Keratinocyte (primary cell): Measurements from ENCODE around the gene FPR1. TPM values are rescaled to one million over a fixed set of nuclear protein-coding genes. Genes with fewer than 3 reads are reported as not detected.

ENCODE experiments used
- DNase-seq: peaks from one replicate; pipeline ENCODE4 v3.0.0-alpha.2; 2011; ENCODE audit warnings: low read depth, missing footprints, low spot score
- FAIRE-seq: peaks from 2 replicates; lab custom pipeline; 2011; peaks lifted over from hg19 to GRCh38; lab: Jason Lieb, UNC
- H2AFZ ChIP-seq: 2 replicates; pipeline ENCODE4 v1.6.0; 2012; ENCODE audit warnings: low read length, control low read depth, inconsistent platforms; ENCODE audit not compliant: control insufficient read depth
- H3K27ac ChIP-seq: 2 replicates; pipeline ENCODE4 v1.5.1; 2011; ENCODE audit warnings: low read length; ENCODE audit not compliant: control insufficient read depth, insufficient read depth
- H3K27me3 ChIP-seq: 3 replicates; pipeline ENCODE4 v1.6.0; 2011; ENCODE audit warnings: low read length; ENCODE audit not compliant: control insufficient read depth, insufficient read depth; ENCODE audit errors: extremely low read depth
- H3K36me3 ChIP-seq, 2 experiments: 2 replicates in 1 of 2; 3 replicates in 1 of 2; pipeline ENCODE4 v1.5.1; 2011; ENCODE audit warnings: low read length in 2 of 2, mild to moderate bottlenecking in 1 of 2; ENCODE audit not compliant: control insufficient read depth in 2 of 2, insufficient read depth in 2 of 2; ENCODE audit errors: extremely low read depth in 1 of 2
- H3K4me1 ChIP-seq: 3 replicates; pipeline ENCODE4 v1.5.1; 2011; ENCODE audit warnings: low read length; ENCODE audit not compliant: control insufficient read depth, insufficient read depth; ENCODE audit errors: extremely low read depth
- H3K4me2 ChIP-seq: 3 replicates; pipeline ENCODE4 v1.6.0; 2011; ENCODE audit warnings: low read depth, low read length; ENCODE audit not compliant: control insufficient read depth, insufficient read depth; ENCODE audit errors: extremely low read depth
- H3K4me3 ChIP-seq, 3 experiments: fragments of 200-600 bp in 1 of 3; sonication (generic) in 1 of 3; 2 replicates in 2 of 3; 3 replicates in 1 of 3; pipeline ENCODE4 v1.5.1; 2011 to 2016; ENCODE audit warnings: low read length in 3 of 3, mild to moderate bottlenecking in 3 of 3, control low read depth in 2 of 3, inconsistent platforms in 1 of 3, low read depth in 1 of 3, mixed read lengths in 1 of 3, mixed run types in 1 of 3, moderate library complexity in 1 of 3; ENCODE audit not compliant: control insufficient read depth in 2 of 3, insufficient read depth in 2 of 3; ENCODE audit errors: extremely low read depth in 1 of 3
- H3K79me2 ChIP-seq: 2 replicates; pipeline ENCODE4 v1.6.0; 2012; ENCODE audit warnings: low read length; ENCODE audit not compliant: control insufficient read depth, insufficient read depth
- H3K9ac ChIP-seq: 3 replicates; pipeline ENCODE4 v1.6.0; 2011; ENCODE audit warnings: low read length; ENCODE audit not compliant: control insufficient read depth, insufficient read depth; ENCODE audit errors: extremely low read depth
- H3K9me1 ChIP-seq: 3 replicates; pipeline ENCODE4 v1.6.0; 2011; ENCODE audit warnings: low read length; ENCODE audit not compliant: control insufficient read depth, insufficient read depth; ENCODE audit errors: extremely low read depth
- H3K9me3 ChIP-seq: 2 replicates; pipeline ENCODE4 v1.5.1; 2012; ENCODE audit warnings: low read depth, low read length; ENCODE audit not compliant: control insufficient read depth
- H4K20me1 ChIP-seq: 3 replicates; pipeline ENCODE4 v1.6.0; 2011; ENCODE audit warnings: low read length; ENCODE audit not compliant: control insufficient read depth, insufficient read depth; ENCODE audit errors: extremely low read depth
- CTCF ChIP-seq, 3 experiments: IDR thresholded peaks in 1 of 3; conservative IDR thresholded peaks in 1 of 3; optimal IDR thresholded peaks in 1 of 3; 2 replicates in 2 of 3; 3 replicates in 1 of 3; pipeline versions ENCODE3 to v1.5.1; 2011; ENCODE audit warnings: low read length in 3 of 3, mild to moderate bottlenecking in 3 of 3, moderate library complexity in 2 of 3, control low read depth in 1 of 3, inconsistent platforms in 1 of 3; ENCODE audit not compliant: insufficient read depth in 2 of 3; ENCODE audit errors: extremely low read depth in 1 of 3
- EZH2 ChIP-seq: IDR thresholded peaks from one replicate; pipeline ENCODE4 v1.6.1; 2012; ENCODE audit warnings: inconsistent platforms, mild to moderate bottlenecking, low read length, moderate library complexity
- dilution Hi-C: fragments of 300-500 bp; cut with MboI; formaldehyde crosslinking; loops from one replicate; pipeline ENCODE4 v1.7.0; 2020; ENCODE audit warnings: low sequenced_read_pairs; ENCODE audit not compliant: extremely low pct_ligation_motif_present
- polyA plus RNA-seq, 5 experiments: library from polyadenylated mRNA; depleted of rRNA in 3 of 5; stranded (reverse) in 3 of 5; stranded (forward) in 1 of 5; unstranded in 1 of 5; fragments of >200 nt; gene quantifications; 1 replicate in 1 of 5; 2 replicates in 3 of 5; 3 replicates in 1 of 5; pipeline versions ENCODE4 v1.2.1 to v1.2.3, GENCODE V29; 2011 to 2012; ENCODE audit warnings: missing spikeins in 2 of 5, low read depth in 1 of 5, low replicate concordance in 1 of 5

FPR1 gene
- polyA plus RNA-seq, 1 donor (not counting 4 experiments of a cell fraction or from before 2014, with no cell fraction given): 2.4 TPM

GRCh38 chr19:51799774-51800472 is 48.2 kb upstream of the FPR1 start:
- Histone ChIP-seq H3K27me3 (no peaks in the 10 kb centered on the region), H3K4me3 (no peak overlapping the region), H2AFZ (peak overlapping the region; percentile 6), H3K9me1 (no peaks in the 10 kb centered on the region), H3K27ac (no peak overlapping the region), H3K9ac (no peak overlapping the region), H4K20me1 (no peaks in the 10 kb centered on the region), H3K4me2 (peak overlapping the region; percentile 34), H3K4me1 (peaks cover 7% of the 10 kb centered on the region), H3K79me2 (no peaks in the 10 kb centered on the region), H3K36me3 (no peaks in the 10 kb centered on the region), H3K9me3 (no peaks in the 10 kb centered on the region)
- DNase-seq (no peak), FAIRE-seq (no peak)
- dilution Hi-C loops: no loop called here
- TF ChIP-seq EZH2: no peak
- no peak for TF ChIP-seq CTCF (optimal IDR thresholded peaks at IDR 0.05 in 1 of 3, IDR thresholded peaks at IDR 0.05 in 1 of 3, conservative IDR thresholded peaks at IDR 0.05 in 1 of 3; ENCODE audit: extremely low read depth in 1 of 3, insufficient read depth in 2 of 3, low read length in 3 of 3)

GRCh38 chr19:51799034-51799773 is 47.5 kb upstream of the FPR1 start:
- H3K36me3 ChIP-seq: no peaks in the 10 kb centered on the region
- H4K20me1 ChIP-seq: no peaks in the 10 kb centered on the region
- H3K27ac ChIP-seq: no peak overlapping the region
- FAIRE-seq (peak; percentile 99), DNase-seq (no peak)
- peak overlapping the region; percentile 61 for H3K4me2 ChIP-seq
- no peaks in the 10 kb centered on the region for H3K9me3 ChIP-seq
- peak overlapping the region; percentile 76 for H2AFZ ChIP-seq
- dilution Hi-C loops: no loop called here
- no peaks in the 10 kb centered on the region for H3K27me3 ChIP-seq
- H3K4me3 ChIP-seq: peak overlapping the region in 1 of 3 experiments; percentile 25
- H3K9ac ChIP-seq: no peak overlapping the region
- no peaks in the 10 kb centered on the region for H3K79me2 ChIP-seq
- TF ChIP-seq EZH2 (no peak), CTCF (optimal IDR thresholded peaks at IDR 0.05 in 1 of 3, IDR thresholded peaks at IDR 0.05 in 1 of 3, conservative IDR thresholded peaks at IDR 0.05 in 1 of 3; ENCODE audit: extremely low read depth in 1 of 3, insufficient read depth in 2 of 3, low read length in 3 of 3) (no peak)
- H3K4me1 ChIP-seq: peaks cover 7% of the 10 kb centered on the region
- H3K9me1 ChIP-seq: no peaks in the 10 kb centered on the region
